Suprapubic skin (tissue), 4 donors: ENCODE results near the gene KIF14. TPM values are rescaled to one million over a fixed set of nuclear protein-coding genes. Genes with fewer than 3 reads are reported as not detected.
"Not testable (repeated sequence)": the region's sequence is repeated elsewhere in the genome, so short reads cannot be mapped to it uniquely, and the experiment has no call there.

Experiments
- DNase-seq, 2 donors: peaks; one replicate each; pipeline ENCODE4 v3.0.0-alpha.2; 2019; ENCODE audit warnings: low spot score in 2 of 2
- H3K27ac ChIP-seq: fragments of 200-600 bp; sonication (generic); one replicate; pipeline ENCODE4 v1.5.1; 2019
- H3K27me3 ChIP-seq: fragments of 200-600 bp; sonication (generic); one replicate; pipeline ENCODE4 v1.5.1; 2019
- H3K36me3 ChIP-seq: fragments of 200-600 bp; sonication (generic); one replicate; pipeline ENCODE4 v1.5.1; 2019
- H3K4me1 ChIP-seq: fragments of 200-600 bp; sonication (generic); one replicate; pipeline ENCODE4 v1.5.1; 2019
- H3K4me3 ChIP-seq: fragments of 200-600 bp; sonication (generic); one replicate; pipeline ENCODE4 v1.5.1; 2019; ENCODE audit warnings: mild to moderate bottlenecking
- H3K9me3 ChIP-seq: fragments of 200-600 bp; sonication (generic); one replicate; pipeline ENCODE4 v1.5.1; 2019
- EP300 ChIP-seq: sonication (generic); formaldehyde crosslinking; IDR thresholded peaks from one replicate; pipeline ENCODE4 v1.6.1; 2017; ENCODE audit warnings: antibody characterized with exemption
- POLR2A ChIP-seq, 2 donors: fragments of 450-650 bp; IDR thresholded peaks; one replicate each; pipeline ENCODE4 v1.6.1; 2017; ENCODE audit warnings: antibody characterized with exemption in 2 of 2, mild to moderate bottlenecking in 2 of 2, moderate library complexity in 2 of 2
- POLR2AphosphoS5 ChIP-seq, 3 donors: sonication (generic); formaldehyde crosslinking; IDR thresholded peaks; one replicate each; pipeline ENCODE4 v1.6.1; 2017; ENCODE audit warnings: antibody characterized with exemption in 3 of 3
- WGBS: methylation state at CpG from one replicate; pipeline ENCODE4 v1.1.5; 2018; 5-methylcytosine and 5-hydroxymethylcytosine counted together
- total RNA-seq, 4 donors: library from RNA; depleted of rRNA; stranded (reverse); fragments of >200 nt; gene quantifications; one replicate each; pipeline ENCODE4 v1.1.0, GENCODE V29; 2016
- TF ChIP-seq, protein P1 (sequence below), 2 donors: fragments of 200-600 bp in 1 of 2; fragments of 450-650 bp in 1 of 2; sonication (generic) in 1 of 2; IDR thresholded peaks; one replicate each; pipeline ENCODE4 v1.5.1; 2016 to 2019; ENCODE audit warnings: antibody characterized with exemption in 2 of 2, mild to moderate bottlenecking in 1 of 2, moderate library complexity in 1 of 2

The KIF14 gene
- total RNA-seq, 4 donors from 2014 or later, result 0.72 to 1.6 (median 1.5) TPM

DNA sequence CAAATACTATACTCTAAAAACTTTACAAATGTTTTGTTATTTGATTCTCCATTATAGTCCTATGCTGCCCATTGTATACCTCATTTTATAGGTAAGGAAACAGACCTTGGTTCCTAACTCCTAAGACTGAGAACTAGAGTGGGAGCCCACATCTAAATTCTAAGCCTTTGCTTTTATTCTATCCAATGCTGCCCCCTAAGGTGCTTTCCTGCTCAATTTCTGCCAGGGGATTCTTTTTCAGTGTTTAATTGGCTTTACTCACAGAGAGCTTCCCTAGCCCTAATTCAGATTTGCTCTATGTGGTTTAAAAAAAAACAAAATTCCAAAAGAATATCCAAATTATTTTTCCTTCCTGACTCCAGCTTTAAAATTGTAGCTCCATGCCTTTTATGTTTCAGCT, 64.5 kb downstream of the KIF14 start:
- H3K27ac ChIP-seq, result no peak overlapping the region

GRCh38 chr1:200552737-200553136, 67.8 kb downstream of the KIF14 start:
- not testable (repeated sequence) for DNase-seq, H3K36me3 ChIP-seq, H3K27me3 ChIP-seq, H3K9me3 ChIP-seq, H3K4me3 ChIP-seq, H3K27ac ChIP-seq, H3K4me1 ChIP-seq
- 96% methylated on average over 6 of the region's 6 CpGs for WGBS

More for the DNA sequence above, 64.5 kb downstream of the KIF14 start:
- TF ChIP-seq POLR2AphosphoS5 (IDR thresholded peaks at IDR 0.05), result no peak
- TF ChIP-seq, protein P1, sequence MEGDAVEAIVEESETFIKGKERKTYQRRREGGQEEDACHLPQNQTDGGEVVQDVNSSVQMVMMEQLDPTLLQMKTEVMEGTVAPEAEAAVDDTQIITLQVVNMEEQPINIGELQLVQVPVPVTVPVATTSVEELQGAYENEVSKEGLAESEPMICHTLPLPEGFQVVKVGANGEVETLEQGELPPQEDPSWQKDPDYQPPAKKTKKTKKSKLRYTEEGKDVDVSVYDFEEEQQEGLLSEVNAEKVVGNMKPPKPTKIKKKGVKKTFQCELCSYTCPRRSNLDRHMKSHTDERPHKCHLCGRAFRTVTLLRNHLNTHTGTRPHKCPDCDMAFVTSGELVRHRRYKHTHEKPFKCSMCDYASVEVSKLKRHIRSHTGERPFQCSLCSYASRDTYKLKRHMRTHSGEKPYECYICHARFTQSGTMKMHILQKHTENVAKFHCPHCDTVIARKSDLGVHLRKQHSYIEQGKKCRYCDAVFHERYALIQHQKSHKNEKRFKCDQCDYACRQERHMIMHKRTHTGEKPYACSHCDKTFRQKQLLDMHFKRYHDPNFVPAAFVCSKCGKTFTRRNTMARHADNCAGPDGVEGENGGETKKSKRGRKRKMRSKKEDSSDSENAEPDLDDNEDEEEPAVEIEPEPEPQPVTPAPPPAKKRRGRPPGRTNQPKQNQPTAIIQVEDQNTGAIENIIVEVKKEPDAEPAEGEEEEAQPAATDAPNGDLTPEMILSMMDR (IDR thresholded peaks at IDR 0.05), result no peak
- no peak for TF ChIP-seq POLR2A (IDR thresholded peaks at IDR 0.05)
- TF ChIP-seq EP300, result no peak
- Histone ChIP-seq H3K36me3 (no peaks in the 10 kb centered on the region), H3K4me1 (no peaks in the 10 kb centered on the region), H3K9me3 (no peaks in the 10 kb centered on the region), H3K27me3 (no peaks in the 10 kb centered on the region), H3K4me3 (no peak overlapping the region)
- no peak for DNase-seq

DNA sequence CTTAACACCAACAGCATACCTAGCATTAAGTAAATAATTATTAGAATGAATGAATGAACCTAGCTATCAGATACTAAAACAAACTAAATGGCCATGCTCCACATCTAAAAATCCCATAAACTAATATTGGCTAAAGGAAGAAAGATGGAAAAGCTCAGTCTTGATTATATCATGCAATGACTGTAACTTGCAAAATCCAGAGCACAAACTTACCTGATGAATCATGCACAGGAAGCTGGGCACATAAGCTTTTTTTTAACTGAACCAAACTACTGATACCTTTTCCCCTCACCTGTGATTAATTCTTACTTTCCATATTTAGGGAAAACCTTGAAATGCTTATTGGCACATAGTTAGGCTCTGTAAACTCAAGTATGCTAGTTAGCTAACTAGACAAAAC, 70.2 kb downstream of the KIF14 start:
- Histone ChIP-seq H3K36me3 (no peaks in the 10 kb centered on the region), H3K27me3 (peaks cover 3% of the 10 kb centered on the region), H3K4me1 (no peaks in the 10 kb centered on the region), H3K4me3 (no peak overlapping the region), H3K9me3 (no peaks in the 10 kb centered on the region), H3K27ac (no peak overlapping the region)
- no peak for DNase-seq
- no peak for TF ChIP-seq POLR2AphosphoS5 (IDR thresholded peaks at IDR 0.05)
- TF ChIP-seq POLR2A (IDR thresholded peaks at IDR 0.05), result no peak
- TF ChIP-seq, protein P1 (IDR thresholded peaks at IDR 0.05), result no peak
- no peak for TF ChIP-seq EP300

- H3K9me3 ChIP-seq, result no peaks in the 10 kb centered on the region
- H3K4me3 ChIP-seq, result no peak overlapping the region
- H3K4me1 ChIP-seq, result no peaks in the 10 kb centered on the region
- H3K36me3 ChIP-seq, result no peaks in the 10 kb centered on the region
- WGBS, result 66% methylated on average over 4 of the region's 4 CpGs
- peaks cover 3% of the 10 kb centered on the region for H3K27me3 ChIP-seq
- H3K27ac ChIP-seq, result no peak overlapping the region
- TF ChIP-seq POLR2AphosphoS5 (IDR thresholded peaks at IDR 0.05), result no peak
- TF ChIP-seq, protein P1 (IDR thresholded peaks at IDR 0.05), result no peak
- TF ChIP-seq POLR2A (IDR thresholded peaks at IDR 0.05), result no peak
- TF ChIP-seq EP300, result no peak
- no peak for DNase-seq
Observed at GRCh38 chr1:200547386-200547785, 73.2 kb downstream of the KIF14 start.

DNA sequence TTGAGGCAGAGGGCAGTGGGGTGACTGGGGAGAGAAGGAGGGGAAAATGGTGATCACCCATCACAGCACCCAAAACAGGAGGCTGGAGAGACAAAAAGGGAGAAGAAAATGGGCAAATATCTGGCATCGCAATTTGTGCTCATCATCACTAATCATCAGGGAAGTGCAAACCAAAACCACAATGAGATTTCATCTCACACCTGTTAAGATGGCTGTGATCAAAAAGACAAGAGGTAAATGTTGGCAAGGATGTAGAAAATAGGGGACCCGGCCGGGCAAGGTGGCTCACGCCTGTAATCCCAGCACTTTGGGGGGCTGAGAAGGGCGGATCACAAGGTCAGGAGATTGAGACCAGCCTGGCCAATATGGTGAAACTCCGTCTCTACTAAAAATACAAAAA, 74.0 kb downstream of the KIF14 start:
- no peak for TF ChIP-seq POLR2AphosphoS5 (IDR thresholded peaks at IDR 0.05)
- TF ChIP-seq, protein P1 (IDR thresholded peaks at IDR 0.05), result no peak
- no peak for TF ChIP-seq EP300
- no peak for TF ChIP-seq POLR2A (IDR thresholded peaks at IDR 0.05)
- DNase-seq, result no peak
- H3K9me3 ChIP-seq, result no peaks in the 10 kb centered on the region
- no peaks in the 10 kb centered on the region for H3K36me3 ChIP-seq
- no peaks in the 10 kb centered on the region for H3K4me1 ChIP-seq
- no peak overlapping the region for H3K27ac ChIP-seq
- WGBS, result 86% methylated on average over 6 of the region's 6 CpGs
- peaks cover 3% of the 10 kb centered on the region for H3K27me3 ChIP-seq
- no peak overlapping the region for H3K4me3 ChIP-seq

DNA sequence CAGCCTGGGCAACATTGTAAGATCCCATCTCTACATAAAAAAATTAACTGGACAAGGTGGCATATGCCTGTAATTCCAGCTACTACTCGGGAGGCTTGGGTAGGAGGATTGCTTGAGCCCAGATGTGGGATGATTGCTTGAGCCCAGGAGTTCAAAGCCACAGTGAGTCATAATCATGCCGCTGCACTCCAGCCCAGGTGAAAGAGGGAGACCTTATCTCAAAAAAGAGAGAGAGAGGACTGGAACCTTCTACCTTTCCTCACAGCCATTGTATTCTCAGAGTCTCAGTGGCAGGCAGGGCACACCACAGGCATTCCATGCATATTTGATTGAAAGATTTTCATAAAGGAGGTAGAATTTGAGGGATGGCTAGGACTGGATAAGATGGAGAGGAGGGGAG, 78.4 kb downstream of the KIF14 start:
- Histone ChIP-seq H3K27ac (no peak overlapping the region), H3K36me3 (no peaks in the 10 kb centered on the region), H3K9me3 (no peaks in the 10 kb centered on the region), H3K4me1 (no peaks in the 10 kb centered on the region), H3K27me3 (peaks cover 3% of the 10 kb centered on the region), H3K4me3 (no peak overlapping the region)
- 75% methylated on average over 2 of the region's 2 CpGs for WGBS
- DNase-seq, result no peak
- TF ChIP-seq POLR2A (IDR thresholded peaks at IDR 0.05) (no peak), EP300 (no peak), POLR2AphosphoS5 (IDR thresholded peaks at IDR 0.05) (no peak)
- TF ChIP-seq, protein P1 (IDR thresholded peaks at IDR 0.05), result no peak
